NCI-H146 (cell line): ENCODE data around the gene CDH4.

ENCODE experiments used
- DNase-seq: peaks from one replicate; lab custom pipeline; 2025; lab: John Stamatoyannopoulos, UW

CDH4 gene

DNA sequence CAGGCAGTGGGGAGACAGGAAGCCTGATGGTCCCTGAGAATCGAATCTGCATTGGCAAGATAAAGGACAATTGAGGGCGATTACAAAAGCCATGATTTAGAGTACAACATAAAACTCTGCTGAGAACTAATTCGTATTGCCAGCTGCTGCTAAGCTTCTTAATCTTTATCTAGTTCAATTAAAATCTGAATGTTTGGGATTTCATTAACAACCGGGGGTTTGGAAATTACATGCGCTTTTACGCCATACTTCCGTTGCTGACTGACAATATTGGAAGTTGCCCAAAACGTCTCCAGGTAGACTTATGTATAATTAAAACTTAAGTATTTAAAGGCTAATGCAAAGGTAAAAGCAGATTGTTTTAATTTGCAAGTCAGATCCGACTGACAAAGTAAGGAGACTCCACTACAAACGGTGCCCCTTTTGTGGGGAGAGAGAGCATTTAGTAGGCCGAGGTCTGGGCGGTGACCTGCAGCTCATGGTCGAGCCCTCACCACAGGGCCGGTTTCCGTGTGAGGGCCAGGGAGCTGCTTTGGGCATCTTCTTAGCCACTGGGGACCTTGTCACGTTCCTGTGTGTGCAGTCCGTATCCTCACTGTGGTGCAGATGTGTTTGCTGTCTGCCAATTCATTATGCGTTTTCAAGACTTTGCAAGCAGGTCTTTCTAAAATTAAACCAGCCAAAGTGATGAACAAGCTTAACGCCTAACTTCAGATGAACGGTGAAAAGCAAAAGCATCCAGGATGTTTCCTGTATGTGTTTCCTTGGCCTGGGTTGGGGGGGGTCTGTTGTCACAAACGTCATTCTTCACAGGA, 49.9 kb downstream of the CDH4 start:
- no peak for DNase-seq

DNA sequence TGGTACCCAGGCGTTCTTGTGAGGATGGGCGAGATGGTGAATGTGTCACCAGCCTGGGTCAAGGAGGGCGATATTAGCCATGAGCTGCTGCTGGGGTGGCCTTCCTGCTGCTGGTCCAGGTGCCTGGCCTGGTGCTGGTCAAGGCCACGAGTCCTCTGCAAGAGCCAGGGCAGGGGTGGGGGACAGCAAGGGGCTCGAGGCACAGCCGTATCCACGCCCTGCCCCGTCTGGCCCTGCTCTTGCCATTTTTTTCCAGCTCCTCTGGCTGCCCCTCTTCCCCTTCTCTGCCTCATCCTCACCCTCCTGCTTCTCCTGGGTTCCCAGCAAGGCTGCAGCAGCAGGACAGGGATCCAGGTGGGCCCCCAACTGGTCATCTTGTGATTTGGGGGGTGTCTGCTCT, 51.2 kb downstream of the CDH4 start:
- DNase-seq = no peak

DNA sequence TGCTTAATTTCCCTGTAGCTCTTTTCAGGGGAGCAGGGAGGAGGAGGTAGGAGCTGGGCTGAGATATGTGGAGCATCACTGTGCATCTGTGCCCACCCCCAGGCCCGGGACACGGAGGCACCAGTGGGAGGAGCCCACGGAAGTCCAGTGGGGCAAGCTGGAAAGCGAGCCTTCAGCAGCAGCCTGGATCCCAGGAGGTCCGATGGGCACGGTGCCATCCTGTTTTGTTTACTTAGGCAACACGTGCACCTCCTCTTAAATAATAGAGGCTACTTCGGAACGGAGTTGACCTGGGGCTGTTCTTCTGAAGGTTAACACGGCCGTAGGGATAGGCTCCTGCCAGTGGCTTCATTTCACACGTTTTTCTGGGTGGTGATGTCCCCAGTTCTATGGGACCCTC, 51.6 kb downstream of the CDH4 start:
- no peak for DNase-seq

DNA sequence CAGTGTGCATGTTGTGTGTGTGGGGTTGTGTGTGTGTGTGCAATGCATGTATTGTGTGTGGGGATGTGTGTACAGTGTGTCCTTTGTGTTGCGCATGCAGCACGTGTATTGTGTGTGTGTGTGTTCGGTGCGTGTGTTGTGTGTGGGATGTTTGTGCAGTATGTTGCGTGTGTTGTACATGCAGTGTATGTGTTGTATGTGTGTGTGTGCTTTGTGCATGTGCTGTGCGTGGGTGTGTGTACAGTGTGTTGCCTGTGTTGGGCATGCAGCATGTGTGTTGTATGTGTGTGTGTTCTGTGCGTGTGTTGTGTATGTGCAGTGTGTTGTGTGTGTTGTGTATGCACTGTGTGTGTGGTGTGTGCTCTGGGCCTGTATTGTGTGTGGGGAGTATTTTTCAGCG, 52.7 kb downstream of the CDH4 start:
- no peak for DNase-seq

DNA sequence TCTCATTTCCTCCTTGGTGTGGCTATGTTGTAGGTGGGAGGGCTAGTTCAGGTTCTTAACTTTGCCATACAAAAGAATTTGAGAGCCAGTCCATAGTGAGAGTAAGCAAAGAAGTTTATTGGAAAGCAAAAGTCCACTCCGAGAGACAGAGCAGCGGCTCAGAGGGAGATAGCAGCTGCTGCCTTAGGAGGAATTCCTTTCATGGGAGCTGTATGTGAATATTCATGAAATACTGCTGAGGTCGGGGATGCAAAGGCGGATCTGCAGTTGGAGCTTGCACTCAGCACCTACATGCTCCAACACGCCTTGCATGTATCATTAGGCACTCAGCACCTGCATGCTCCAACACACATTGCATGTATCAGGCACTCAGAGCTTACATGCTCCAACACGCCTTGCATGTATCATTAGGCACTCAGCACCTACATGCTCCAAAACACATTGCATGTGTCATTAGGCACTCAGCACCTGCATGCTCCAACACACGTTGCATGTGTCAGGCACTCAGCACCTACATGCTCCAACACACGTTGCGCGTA, 54.9 kb downstream of the CDH4 start:
- no peak for DNase-seq

DNA sequence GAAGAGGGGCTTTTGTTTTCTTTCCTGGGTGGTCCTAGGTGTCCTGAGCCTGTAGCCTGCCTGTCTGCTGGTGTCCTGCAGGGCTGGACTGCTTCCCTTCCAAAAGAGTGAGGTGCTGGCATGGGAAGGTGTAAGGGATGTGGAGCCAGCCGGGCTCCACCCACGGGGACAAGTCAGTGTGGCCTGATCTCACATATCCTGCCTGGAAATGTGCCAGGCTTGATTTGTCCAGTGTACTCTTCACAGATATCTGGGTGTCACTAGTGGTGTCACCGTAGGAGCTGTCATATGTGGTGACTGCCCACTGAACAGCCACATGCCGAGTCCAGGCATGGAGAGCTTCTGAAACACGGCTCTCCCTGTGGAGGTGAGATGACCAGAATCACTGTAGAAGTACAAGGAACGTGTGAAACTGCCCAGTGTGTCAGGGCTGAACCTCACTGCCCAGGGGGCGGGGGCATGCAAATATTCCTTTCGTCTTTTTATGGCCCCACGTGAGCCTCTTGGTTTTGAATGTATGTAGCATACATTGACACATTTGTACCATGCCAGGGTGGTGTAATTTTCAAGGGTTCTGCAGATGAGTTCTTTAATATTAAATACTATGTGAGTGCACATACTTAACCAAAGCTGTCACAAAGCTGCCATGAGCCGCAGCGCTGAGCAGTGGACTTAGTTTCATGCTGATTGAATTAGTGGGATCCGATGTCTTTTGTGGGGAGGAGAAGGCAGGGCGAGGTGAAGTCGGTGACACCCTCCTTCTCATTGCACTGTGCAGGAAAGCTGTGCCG, 55.8 kb downstream of the CDH4 start:
- no peak for DNase-seq

DNA sequence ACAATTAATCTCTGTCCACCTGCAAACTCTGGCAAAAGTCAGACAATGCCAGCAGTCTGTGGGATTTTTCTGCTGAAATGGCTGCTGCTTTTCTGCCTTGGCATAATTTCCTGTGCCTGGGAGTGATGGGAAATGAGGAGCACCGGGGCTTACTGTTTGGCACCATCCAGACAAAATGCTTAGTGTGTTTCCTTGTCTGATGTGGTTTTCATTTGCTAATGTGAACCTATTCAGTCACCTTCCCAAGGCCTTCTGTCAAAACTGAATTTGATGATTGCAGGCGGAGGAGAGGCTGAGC, 56.4 kb downstream of the CDH4 start:
- no peak for DNase-seq

DNA sequence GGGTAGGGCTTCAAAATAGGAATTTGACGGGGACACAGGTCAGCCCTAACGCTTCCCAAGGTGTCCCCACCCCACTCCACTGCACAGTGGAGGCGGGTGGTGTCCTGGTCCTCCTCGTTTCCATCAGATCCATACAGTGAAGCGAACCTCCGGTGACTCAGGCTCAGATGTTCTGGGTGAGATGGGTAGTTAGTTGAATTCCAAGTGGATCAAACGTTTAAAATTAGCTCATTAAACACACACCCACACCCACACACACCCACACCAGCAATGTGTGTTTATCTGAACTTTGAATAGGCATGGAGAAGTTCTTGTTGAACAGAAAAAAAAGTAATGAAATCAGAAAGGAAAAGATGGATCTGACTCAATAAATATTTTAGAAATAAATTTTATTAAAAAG, 58.9 kb downstream of the CDH4 start:
- DNase-seq = no peak

DNA sequence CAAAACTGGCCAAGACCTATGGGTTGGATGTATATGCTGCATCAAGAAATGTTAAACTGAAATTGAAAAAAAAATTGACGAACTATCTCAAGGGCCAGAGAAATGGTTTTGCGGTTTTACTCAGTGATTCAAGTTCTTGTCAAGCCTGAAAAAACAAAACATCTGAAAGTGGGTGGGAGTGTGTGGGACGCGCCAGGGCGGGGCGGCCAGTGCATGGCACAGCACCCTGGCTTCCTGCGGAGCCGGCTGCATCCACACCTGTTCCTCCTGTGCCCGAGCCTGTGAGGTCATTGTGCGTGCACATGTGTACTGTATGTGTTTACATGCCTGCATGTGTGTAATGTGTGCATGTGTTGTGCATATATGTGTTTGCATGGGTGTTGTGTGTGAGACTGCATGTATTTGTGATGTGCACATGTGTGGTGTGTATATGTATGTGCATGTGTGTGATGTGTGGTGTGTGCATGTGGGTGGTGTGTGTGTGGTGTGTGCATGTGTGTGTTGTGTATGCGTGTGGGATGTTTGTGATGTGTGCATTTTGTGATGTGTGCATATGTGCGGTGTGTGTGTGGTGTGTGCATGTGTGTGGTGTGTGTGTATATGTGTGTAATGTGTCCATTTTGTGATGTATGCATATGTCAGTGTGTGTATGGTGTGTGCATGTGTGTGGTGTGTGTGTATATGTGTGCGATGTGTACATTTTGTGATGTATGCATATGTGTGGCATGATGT, 59.8 kb downstream of the CDH4 start:
- DNase-seq = no peak

DNA sequence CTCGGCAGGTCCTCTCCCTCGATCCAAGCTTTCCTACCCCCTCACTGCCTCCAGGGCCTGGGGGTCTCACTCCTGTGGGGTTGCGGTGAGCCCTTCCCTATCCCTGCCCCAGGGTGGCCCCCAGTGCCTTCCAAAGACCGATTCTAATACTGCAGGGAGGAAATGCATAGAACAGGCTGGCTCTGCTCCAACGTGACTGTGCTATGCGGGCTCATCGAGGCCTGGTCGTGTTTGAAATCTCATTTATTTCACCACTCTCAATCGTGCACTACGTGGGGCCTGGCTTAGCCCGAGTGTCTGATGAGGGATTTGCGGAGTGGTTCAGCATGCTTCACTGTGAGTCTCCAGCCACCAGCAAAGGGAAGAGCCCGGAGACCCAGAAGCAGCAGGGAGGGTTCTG, 60.9 kb downstream of the CDH4 start:
- DNase-seq = no peak

DNA sequence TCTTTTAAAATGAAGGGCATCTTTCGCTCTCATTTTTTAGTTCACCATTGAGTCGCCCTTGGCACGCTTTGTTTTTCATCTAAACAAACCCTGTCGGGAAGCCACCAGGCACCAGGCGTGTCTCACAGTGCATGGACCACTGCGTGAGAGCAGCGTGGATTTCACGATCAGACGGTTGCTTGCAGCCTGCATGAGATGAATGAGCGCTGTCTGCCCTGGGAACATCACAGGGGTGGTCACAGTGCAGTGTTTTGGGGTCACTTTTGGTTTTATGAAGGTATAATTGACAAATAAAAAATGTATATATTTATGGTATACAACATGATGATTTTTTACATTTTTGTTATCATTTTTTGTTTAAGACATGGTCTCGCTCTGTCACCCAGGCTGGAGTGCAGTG, 61.3 kb downstream of the CDH4 start:
- no peak for DNase-seq

DNA sequence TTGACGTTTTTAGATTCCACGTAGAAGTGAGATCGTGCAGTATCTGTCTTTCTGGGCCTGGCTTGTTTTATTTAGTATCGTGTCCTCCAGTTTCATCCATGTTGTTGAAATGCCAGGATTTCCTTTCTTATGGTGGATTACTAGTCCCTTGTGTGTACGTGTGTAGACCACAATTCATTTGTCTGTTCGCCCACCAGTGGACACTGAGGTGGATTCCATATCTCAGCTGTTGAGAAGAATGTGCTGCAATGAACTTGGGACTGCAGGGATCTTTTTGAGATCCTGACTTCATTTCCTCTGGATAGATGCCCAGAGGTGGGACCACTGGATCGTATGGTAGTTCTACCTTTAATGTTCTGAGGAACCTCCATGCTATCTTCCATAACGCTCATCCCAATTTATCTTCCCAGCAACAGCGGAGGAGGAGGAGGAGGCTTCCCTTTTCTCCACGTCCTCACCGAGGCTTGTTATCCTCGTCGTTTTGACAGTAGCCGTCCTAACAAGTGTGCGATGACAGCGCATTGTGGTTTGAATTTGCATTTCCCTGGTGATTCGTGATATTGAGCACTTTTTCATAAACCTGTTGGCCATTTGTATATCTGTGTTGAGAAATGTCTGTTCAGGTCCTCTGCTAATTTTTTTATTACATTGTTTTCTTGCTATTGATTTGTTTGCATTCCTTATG, 62.4 kb downstream of the CDH4 start:
- DNase-seq = no peak

DNA sequence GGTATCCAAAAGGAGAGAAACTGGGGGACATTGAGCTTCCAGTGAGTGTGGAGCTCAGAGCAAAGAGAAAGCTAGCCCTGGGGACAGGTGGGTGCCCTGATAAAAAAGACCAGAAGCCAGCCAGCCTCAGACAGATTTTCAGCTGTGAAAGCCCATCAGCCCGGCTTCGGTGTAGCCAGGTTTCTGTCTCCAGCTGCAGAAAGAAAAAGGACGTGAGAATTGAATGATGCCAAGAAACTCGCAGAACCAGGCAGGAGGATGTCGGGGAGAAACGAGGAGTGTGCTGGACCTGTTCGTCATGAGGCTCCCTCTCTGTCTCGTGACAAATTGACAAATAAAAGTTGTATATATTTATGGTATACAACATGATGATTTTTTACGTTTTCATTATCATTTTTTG, 63.3 kb downstream of the CDH4 start:
- no peak for DNase-seq

DNA sequence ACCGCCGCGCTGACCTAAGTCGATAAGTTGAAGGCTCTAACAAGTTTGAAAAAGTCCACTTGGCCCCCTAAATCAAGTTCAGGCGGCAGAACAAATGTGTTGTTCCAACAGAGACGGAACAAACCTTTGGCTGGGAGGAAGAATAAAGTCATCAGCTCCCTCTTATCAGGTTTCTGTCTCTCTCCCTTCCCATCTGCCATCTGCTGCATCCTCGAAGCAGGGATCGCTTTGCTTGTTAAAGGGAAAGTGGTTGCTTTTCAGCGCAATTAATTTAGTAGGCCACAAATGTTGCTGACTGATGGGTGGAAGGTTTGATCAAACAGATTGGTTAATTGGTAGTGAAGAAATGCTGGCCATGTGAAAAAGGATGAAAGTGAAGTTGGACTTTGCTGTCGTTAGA, 64.3 kb downstream of the CDH4 start:
- no peak for DNase-seq

DNA sequence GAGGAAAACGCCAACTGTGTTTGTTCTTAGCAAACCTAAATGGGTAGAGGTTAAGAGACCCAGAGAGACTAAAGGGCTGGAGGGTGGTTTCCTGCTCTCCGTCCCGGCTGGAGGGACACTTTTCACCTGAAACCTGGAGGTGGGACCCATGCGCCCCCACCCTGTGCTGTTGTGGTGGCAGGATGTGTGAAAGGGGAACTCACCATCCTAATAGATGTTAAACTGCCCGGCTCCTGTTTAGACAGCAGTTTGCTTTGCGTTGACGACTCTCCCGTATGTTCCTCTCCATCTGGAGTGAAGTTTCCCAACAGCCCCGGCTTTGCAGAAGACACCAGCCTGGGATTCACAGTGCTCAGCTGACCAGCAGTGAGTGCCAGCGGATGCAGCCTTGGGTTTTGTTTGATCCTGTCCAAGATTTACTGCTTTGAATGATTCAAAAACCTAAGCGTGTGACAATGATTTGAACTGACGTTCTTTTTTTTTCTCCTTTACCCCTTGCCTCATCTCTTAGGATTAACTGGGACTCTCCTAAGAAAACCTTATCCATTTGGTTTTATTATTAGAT, 66.0 kb downstream of the CDH4 start:
- no peak for DNase-seq

DNA sequence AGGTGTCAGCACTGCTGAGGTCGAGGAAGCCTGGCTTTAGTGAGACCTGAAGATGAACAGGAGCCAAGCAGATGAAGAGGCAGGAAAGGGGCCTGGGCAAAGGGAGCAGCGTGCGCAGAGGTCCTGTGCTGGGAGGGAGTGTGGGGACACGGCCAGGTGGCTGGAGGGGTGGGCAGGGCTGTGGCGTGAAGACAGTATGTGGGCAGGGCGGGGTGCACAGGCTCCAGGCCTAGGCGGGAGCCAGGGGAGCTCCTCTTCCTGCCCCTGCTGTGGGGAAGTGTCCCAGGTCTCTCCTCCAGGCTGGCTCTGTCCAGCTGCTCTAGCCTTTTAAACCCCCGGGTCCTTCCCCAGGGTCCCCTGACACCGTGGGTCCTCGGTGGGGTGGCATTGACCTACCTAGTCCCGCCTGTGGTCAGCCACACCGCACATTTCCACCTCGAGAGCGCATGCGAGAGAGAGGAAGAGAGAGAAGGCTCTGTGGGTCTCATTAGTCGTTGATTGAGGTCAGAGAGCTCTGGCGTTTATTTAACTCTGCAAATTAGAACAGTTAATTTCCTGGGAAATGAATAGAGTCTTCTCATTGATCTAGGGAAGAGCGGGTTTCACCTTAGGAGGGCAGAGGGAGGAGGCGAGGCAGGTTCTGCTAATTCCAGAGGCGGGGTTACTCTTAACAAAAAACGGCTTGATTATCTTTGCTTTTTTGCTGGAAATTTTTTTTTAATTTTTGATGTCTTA, 68.8 kb downstream of the CDH4 start:
- no peak for DNase-seq

DNA sequence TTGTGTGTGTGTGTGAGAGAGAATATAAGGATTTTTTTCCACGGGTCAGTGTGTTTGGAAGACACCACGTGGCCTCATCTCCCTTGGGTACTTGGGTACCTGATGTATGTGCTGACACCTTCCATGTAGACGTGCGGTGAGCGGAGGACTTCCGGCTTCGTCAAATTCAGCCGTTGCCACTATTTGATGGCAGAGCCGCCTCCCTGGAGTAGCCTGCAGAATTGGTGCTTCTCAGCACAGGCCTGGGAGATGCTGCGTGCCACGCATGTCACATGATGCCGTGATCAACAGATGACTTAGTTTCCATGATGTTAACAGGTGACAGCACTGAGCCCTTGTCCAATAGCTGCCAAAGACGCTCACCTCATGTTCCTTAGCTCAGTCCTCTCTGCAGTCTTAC, 69.4 kb downstream of the CDH4 start:
- no peak for DNase-seq

DNA sequence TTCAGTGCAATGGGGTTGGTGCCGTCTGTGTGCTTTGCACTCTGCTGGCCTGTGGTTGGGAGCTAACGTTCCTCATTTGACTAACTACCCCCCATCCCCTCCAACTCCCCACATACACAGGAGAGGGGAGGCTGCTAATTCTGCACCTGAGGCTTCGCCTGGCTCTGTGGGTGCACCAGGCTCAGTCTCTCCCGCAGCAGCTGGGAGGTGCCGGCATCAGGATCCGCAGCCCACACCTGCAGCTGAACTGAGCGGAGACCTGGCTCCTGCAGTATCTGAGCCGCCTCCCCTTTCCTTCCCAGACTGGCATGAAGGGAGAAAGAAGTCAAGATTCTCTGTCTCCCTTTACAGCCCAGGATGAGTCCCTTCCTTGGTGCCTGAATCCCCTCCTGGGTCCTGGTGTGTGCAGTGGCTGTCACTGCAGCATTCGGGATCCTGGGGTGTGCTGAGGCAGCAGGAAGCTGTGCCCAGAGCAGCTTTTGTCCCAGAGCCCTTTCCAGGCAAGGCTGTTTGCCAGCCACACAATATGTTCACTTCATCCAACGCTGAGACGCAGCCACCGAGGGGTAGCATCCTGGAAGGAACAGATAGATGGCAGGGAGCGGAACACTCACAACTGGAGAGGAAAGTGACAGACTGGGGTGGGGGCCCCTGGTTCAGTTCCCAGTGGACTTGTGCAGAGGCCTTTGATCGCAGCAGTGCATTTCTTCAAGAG, 70.2 kb downstream of the CDH4 start:
- DNase-seq = no peak

DNA sequence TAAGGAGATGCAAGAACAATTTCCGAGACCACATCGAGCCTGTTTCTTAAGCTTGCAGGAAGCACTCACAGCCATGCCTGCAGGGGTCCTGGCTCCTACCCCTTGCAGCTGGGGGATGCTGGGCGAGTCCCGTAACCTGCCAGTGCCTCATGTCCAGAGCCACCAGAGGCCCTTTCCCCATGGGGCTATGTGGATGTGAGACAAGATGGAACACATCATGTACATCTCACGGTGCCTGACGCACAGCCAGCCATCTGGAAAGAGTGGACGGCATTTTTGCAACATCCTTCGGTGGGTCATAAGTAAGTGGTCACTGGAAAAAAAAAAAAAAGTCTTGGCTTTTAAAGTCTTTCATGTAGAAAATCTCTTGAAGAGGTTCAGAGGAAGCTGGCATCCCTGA, 72.8 kb downstream of the CDH4 start:
- DNase-seq = no peak

DNA sequence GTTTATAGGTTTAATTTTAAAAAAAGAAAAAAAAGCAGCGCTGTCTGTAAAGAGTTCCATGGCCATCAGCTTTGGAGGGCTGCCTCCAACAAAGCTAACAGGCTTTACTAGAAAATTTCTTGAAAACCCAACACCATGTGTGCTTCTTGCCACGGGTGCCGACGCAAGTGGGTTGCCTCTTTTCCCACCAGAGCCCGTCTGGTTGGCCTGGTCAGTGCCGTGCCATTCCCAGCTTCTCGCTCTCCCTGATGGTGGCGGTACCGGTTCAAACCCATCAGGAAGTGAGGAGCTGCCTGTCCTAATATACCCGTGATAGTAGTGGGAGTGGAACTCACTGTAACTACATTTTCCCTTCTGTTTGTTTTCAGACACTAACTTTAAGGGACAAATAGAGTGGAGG, 73.7 kb downstream of the CDH4 start:
- no peak for DNase-seq
